Mammary epithelial cell (primary cell): ENCODE results near the gene FAM234B.

ENCODE experiments used
- EZH2 ChIP-seq: IDR thresholded peaks from 2 replicates; pipeline ENCODE4 v1.6.1; 2012; ENCODE audit warnings: low read length, inconsistent platforms, borderline replicate concordance
- TF ChIP-seq, protein P1 (sequence below), 2 donors: IDR thresholded peaks in 1 of 2; conservative IDR thresholded peaks in 1 of 2; 2 replicates each; pipeline ENCODE4 v1.5.1; 2011 to 2012; ENCODE audit warnings: inconsistent platforms in 2 of 2, low read length in 2 of 2, mild to moderate bottlenecking in 2 of 2, control low read depth in 1 of 2, low read depth in 1 of 2; ENCODE audit not compliant: insufficient read depth in 1 of 2; ENCODE audit errors: extremely low read depth in 1 of 2

- TF ChIP-seq, protein P1, sequence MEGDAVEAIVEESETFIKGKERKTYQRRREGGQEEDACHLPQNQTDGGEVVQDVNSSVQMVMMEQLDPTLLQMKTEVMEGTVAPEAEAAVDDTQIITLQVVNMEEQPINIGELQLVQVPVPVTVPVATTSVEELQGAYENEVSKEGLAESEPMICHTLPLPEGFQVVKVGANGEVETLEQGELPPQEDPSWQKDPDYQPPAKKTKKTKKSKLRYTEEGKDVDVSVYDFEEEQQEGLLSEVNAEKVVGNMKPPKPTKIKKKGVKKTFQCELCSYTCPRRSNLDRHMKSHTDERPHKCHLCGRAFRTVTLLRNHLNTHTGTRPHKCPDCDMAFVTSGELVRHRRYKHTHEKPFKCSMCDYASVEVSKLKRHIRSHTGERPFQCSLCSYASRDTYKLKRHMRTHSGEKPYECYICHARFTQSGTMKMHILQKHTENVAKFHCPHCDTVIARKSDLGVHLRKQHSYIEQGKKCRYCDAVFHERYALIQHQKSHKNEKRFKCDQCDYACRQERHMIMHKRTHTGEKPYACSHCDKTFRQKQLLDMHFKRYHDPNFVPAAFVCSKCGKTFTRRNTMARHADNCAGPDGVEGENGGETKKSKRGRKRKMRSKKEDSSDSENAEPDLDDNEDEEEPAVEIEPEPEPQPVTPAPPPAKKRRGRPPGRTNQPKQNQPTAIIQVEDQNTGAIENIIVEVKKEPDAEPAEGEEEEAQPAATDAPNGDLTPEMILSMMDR (conservative IDR thresholded peaks at IDR 0.05 in 1 of 2, IDR thresholded peaks at IDR 0.05 in 1 of 2; ENCODE audit: extremely low read depth in 1 of 2, insufficient read depth in 1 of 2, low read depth in 1 of 2, low read length in 2 of 2), result no peak
- no peak for TF ChIP-seq EZH2
Measured at GRCh38 chr12:13011098-13011497, 33.1 kb upstream of the FAM234B start.
